Esophagus muscularis mucosa (tissue), 4 donors: ENCODE measurements around the gene STK10.

ENCODE experiments used
- EP300 ChIP-seq: sonication (generic); formaldehyde crosslinking; IDR thresholded peaks from one replicate; pipeline ENCODE4 v1.6.1; 2017; ENCODE audit warnings: antibody characterized with exemption
- POLR2A ChIP-seq: fragments of 450-650 bp; IDR thresholded peaks from one replicate; pipeline ENCODE4 v1.6.1; 2017; ENCODE audit warnings: antibody characterized with exemption, moderate library complexity, mild to moderate bottlenecking, low read depth
- POLR2AphosphoS5 ChIP-seq, 2 donors: sonication (generic); formaldehyde crosslinking; IDR thresholded peaks; one replicate each; pipeline ENCODE4 v1.6.1; 2017; ENCODE audit warnings: antibody characterized with exemption in 2 of 2
- TF ChIP-seq, protein P1 (sequence below), 3 experiments: fragments of 200-600 bp in 2 of 3; fragments of 450-650 bp in 1 of 3; sonication (generic) in 2 of 3; IDR thresholded peaks; one replicate each; pipeline ENCODE4 v1.5.1; 2017 to 2019; ENCODE audit warnings: antibody characterized with exemption in 3 of 3, mild to moderate bottlenecking in 2 of 3, moderate library complexity in 1 of 3

DNA sequence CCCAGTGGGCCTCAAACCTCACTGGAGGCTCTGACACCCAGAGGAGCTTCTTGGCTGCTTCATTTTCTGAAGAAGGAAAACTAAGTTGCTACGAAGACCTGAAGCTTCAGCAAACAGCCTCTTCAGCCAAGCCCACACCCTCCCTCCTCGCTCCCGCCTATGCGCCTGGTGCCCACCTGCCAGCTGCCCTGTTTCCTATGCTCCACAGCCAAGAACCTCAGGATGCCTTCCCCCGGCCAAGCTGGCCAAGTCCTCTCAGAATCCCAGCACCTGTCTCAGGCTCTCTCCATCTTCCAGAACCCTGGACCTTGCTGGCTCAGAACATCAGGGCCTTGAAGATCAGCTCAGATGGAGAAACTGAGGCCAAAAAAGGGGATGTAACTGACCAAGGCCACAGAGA, 60.4 kb downstream of the STK10 start:
- TF ChIP-seq, protein P1, sequence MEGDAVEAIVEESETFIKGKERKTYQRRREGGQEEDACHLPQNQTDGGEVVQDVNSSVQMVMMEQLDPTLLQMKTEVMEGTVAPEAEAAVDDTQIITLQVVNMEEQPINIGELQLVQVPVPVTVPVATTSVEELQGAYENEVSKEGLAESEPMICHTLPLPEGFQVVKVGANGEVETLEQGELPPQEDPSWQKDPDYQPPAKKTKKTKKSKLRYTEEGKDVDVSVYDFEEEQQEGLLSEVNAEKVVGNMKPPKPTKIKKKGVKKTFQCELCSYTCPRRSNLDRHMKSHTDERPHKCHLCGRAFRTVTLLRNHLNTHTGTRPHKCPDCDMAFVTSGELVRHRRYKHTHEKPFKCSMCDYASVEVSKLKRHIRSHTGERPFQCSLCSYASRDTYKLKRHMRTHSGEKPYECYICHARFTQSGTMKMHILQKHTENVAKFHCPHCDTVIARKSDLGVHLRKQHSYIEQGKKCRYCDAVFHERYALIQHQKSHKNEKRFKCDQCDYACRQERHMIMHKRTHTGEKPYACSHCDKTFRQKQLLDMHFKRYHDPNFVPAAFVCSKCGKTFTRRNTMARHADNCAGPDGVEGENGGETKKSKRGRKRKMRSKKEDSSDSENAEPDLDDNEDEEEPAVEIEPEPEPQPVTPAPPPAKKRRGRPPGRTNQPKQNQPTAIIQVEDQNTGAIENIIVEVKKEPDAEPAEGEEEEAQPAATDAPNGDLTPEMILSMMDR (IDR thresholded peaks at IDR 0.05) = no peak
- TF ChIP-seq POLR2A = no peak
- TF ChIP-seq POLR2AphosphoS5 (IDR thresholded peaks at IDR 0.05) = no peak
- no peak for TF ChIP-seq EP300
